Mucosa of descending colon (tissue), 3 donors: ENCODE results near the gene PICK1. TPM values are rescaled to one million over a fixed set of nuclear protein-coding genes. Genes with fewer than 3 reads are reported as not detected.

Experiments
- ATAC-seq: fragments of 200-7000 bp; cut with Tn5 transposase; one replicate; pipeline ENCODE4 v1.9.1; 2020; ENCODE audit warnings: mild to moderate bottlenecking, moderate library complexity
- DNase-seq, 3 donors: peaks; one replicate each; pipeline ENCODE4 v3.0.0-alpha.2; 2020
- H3K36me3 ChIP-seq: fragments of 200-600 bp; one replicate; pipeline ENCODE4 v1.8.0; 2021; ENCODE audit warnings: low read depth, mild to moderate bottlenecking
- H3K4me1 ChIP-seq: fragments of 200-600 bp; one replicate; pipeline ENCODE4 v1.8.0; 2021; ENCODE audit warnings: low read depth, mild to moderate bottlenecking
- H3K4me3 ChIP-seq: fragments of 200-600 bp; one replicate; pipeline ENCODE4 v1.8.0; 2021; ENCODE audit warnings: mild to moderate bottlenecking
- H3K9me3 ChIP-seq: fragments of 200-600 bp; one replicate; pipeline ENCODE4 v1.8.0; 2021; ENCODE audit warnings: mild to moderate bottlenecking
- CTCF ChIP-seq: fragments of 200-600 bp; IDR thresholded peaks from one replicate; pipeline ENCODE4 v1.8.0; 2022; ENCODE audit warnings: antibody characterized with exemption, mild to moderate bottlenecking
- intact Hi-C, 2 donors: fragments of 100-400 bp; cut with DNase I in 1 of 2; cut with micrococcal nuclease in 1 of 2; formaldehyde crosslinking; loops; one replicate each; pipeline versions ENCODE4 v1.11.0 to v1.11.1; 2022; cut with DNase I, micrococcal nuclease
- total RNA-seq, 3 donors: library from RNA; stranded (reverse); fragmentation: NEBNext Ultra II Directional in 2 of 3; extraction: Animal tissue kit (Norgen Biotek cat#: 25700) in 2 of 3; gene quantifications; one replicate each; pipeline versions ENCODE4 v1.2.1 to v1.2.4, GENCODE V29; 2021 to 2023
- donor health status: DM: no; HTN: no; CAD: no; lungs with moderate emphysema.
- donor health status: DM: no; HTN: no; CAD: no.
- donor health status: DM: no; HTN: yes; CAD: no.

The PICK1 gene
- total RNA-seq, 3 donors from 2014 or later, result 30.9 to 40.7 (median 37.9) TPM

GRCh38 chr22:38070250-38070921 is 13.2 kb downstream of the PICK1 start:
- Histone ChIP-seq H3K4me3 (no peak overlapping the region), H3K9me3 (no peaks in the 10 kb centered on the region), H3K4me1 (no peaks in the 10 kb centered on the region), H3K36me3 (no peaks in the 10 kb centered on the region)
- DNase-seq, result peak in 2 of 3 donors; percentile 16 to 19
- no peak for TF ChIP-seq CTCF
- intact Hi-C loops, result no loop called here
- ATAC-seq, result no peak

GRCh38 chr22:38071421-38072321 is 14.5 kb downstream of the PICK1 start:
- peak in 1 of 3 donors; percentile 17 for DNase-seq
- Histone ChIP-seq H3K36me3 (no peaks in the 10 kb centered on the region), H3K4me1 (no peaks in the 10 kb centered on the region), H3K9me3 (no peaks in the 10 kb centered on the region), H3K4me3 (no peak overlapping the region)
- intact Hi-C loops, result no loop called here
- no peak for ATAC-seq
- no peak for TF ChIP-seq CTCF

GRCh38 chr22:38072322-38073149 is 15.3 kb downstream of the PICK1 start:
- peak in 2 of 3 donors; percentile 16 to 34 for DNase-seq
- no peaks in the 10 kb centered on the region for H3K36me3 ChIP-seq
- no peak for ATAC-seq
- intact Hi-C loops, result no loop called here
- no peak overlapping the region for H3K4me3 ChIP-seq
- TF ChIP-seq CTCF, result no peak
- H3K4me1 ChIP-seq, result no peaks in the 10 kb centered on the region
- H3K9me3 ChIP-seq, result no peaks in the 10 kb centered on the region

- Histone ChIP-seq H3K9me3 (no peaks in the 10 kb centered on the region), H3K4me1 (no peaks in the 10 kb centered on the region), H3K36me3 (no peaks in the 10 kb centered on the region), H3K4me3 (no peak overlapping the region)
- intact Hi-C loops, result no loop called here
- no peak for TF ChIP-seq CTCF
- ATAC-seq, result no peak
- DNase-seq, result peak in 1 of 3 donors; percentile 37
Measured at GRCh38 chr22:38073150-38074130, 16.2 kb downstream of the PICK1 start.
